SK-N-SH treated with all-trans-retinoic acid at 6 μM for 48 hours (cell line): ENCODE data around the gene HJV.

Source experiments
- ARNTL ChIP-seq: fragments of 450-650 bp; formaldehyde crosslinking; IDR thresholded peaks from 2 replicates; pipeline ENCODE4 v1.5.0; 2020; ENCODE audit warnings: low read depth, mild to moderate bottlenecking, moderate library complexity, borderline replicate concordance
- BACH2 ChIP-seq: fragments of 250-450 bp; sonication (Bioruptor Pico); IDR thresholded peaks from 2 replicates; pipeline ENCODE4 v1.9.0; 2021; ENCODE audit warnings: mild to moderate bottlenecking, borderline replicate concordance
- CSDC2 ChIP-seq: fragments of 250-450 bp; sonication (Bioruptor Pico); IDR thresholded peaks from 2 replicates; pipeline ENCODE4 v1.5.0; 2020; ENCODE audit warnings: mild to moderate bottlenecking, moderate library complexity
- ISL1 ChIP-seq: fragments of 250-450 bp; sonication (Bioruptor Pico); IDR thresholded peaks from 2 replicates; pipeline ENCODE4 v2.1.2; 2022; ENCODE audit warnings: mild to moderate bottlenecking, moderate library complexity
- OSR1 ChIP-seq: fragments of 250-450 bp; sonication (Bioruptor Pico); IDR thresholded peaks from 2 replicates; pipeline ENCODE4 v1.8.0; 2022; ENCODE audit warnings: moderate library complexity, mild to moderate bottlenecking, inconsistent platforms
- PPARA ChIP-seq: fragments of 250-450 bp; sonication (Bioruptor Pico); IDR thresholded peaks from 2 replicates; pipeline ENCODE4 v1.5.0; 2020; ENCODE audit warnings: mild to moderate bottlenecking, borderline replicate concordance
- RARB ChIP-seq: fragments of 250-450 bp; sonication (Bioruptor Pico); IDR thresholded peaks from 2 replicates; pipeline ENCODE4 v1.8.0; 2021; ENCODE audit warnings: mild to moderate bottlenecking, moderate library complexity
- ZFP30 ChIP-seq: fragments of 450-650 bp; formaldehyde crosslinking; IDR thresholded peaks from 2 replicates; pipeline ENCODE4 v1.5.0; 2022; ENCODE audit warnings: mild to moderate bottlenecking, moderate library complexity
- ZNF70 ChIP-seq: fragments of 450-650 bp; formaldehyde crosslinking; IDR thresholded peaks from 2 replicates; pipeline ENCODE4 v1.5.0; 2020; ENCODE audit warnings: mild to moderate bottlenecking, moderate library complexity
- TF ChIP-seq, protein P1 (sequence below): fragments of 250-450 bp; sonication (Bioruptor Pico); IDR thresholded peaks from 2 replicates; pipeline ENCODE4 v1.8.0; 2020; ENCODE audit warnings: mild to moderate bottlenecking, moderate library complexity, borderline replicate concordance
- TF ChIP-seq, protein P2 (sequence below): fragments of 250-450 bp; sonication (Bioruptor Pico); IDR thresholded peaks from 2 replicates; pipeline ENCODE4 v1.5.1; 2020; ENCODE audit warnings: low read depth, mild to moderate bottlenecking, moderate library complexity
- TF ChIP-seq, protein P3 (sequence below): fragments of 250-450 bp; sonication (Bioruptor Pico); IDR thresholded peaks from 2 replicates; pipeline ENCODE4 v1.8.0; 2021; ENCODE audit warnings: low read depth, mild to moderate bottlenecking, moderate library complexity, borderline replicate concordance

DNA sequence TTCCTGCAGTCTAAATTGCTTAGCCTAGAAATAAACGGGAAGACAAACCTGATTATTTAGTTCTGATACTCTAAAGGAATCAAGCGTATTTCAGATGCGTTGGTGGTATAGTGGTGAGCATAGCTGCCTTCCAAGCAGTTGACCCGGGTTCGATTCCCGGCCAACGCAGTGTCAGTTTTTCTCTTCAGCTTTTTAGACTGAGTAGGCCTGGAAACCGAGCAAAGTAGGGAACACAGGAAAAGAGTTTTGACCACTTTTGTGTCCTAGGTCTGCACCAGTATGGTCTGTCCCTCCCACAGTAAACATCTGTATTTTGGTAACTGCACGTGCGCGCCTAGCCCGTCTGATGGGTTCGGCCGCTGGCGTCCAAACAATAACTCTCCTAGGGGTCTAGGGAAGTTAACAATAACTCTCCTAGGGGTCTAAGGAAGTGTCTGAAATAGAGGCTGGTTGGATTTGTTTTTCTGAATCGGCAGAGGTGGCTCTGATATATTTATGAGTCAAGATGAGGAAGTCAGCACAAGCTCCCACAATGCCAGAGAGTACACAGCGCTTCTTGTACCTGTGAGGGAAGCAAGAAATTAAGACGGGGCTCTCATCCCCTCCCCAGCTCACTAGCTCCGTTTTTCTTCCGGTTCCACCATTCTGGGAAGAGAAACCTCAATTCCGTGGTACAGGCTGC, 15.6 kb upstream of the HJV start:
- TF ChIP-seq CSDC2 (CRISPR knock-in tag): no peak
- no peak for TF ChIP-seq PPARA (CRISPR knock-in tag)
- no peak for TF ChIP-seq ARNTL (CRISPR knock-in tag)
- TF ChIP-seq, protein P1, sequence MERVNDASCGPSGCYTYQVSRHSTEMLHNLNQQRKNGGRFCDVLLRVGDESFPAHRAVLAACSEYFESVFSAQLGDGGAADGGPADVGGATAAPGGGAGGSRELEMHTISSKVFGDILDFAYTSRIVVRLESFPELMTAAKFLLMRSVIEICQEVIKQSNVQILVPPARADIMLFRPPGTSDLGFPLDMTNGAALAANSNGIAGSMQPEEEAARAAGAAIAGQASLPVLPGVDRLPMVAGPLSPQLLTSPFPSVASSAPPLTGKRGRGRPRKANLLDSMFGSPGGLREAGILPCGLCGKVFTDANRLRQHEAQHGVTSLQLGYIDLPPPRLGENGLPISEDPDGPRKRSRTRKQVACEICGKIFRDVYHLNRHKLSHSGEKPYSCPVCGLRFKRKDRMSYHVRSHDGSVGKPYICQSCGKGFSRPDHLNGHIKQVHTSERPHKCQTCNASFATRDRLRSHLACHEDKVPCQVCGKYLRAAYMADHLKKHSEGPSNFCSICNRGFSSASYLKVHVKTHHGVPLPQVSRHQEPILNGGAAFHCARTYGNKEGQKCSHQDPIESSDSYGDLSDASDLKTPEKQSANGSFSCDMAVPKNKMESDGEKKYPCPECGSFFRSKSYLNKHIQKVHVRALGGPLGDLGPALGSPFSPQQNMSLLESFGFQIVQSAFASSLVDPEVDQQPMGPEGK (CRISPR knock-in tag): no peak
- TF ChIP-seq RARB (CRISPR knock-in tag): no peak
- no peak for TF ChIP-seq ZFP30 (CRISPR knock-in tag)
- no peak for TF ChIP-seq BACH2
- TF ChIP-seq ISL1: no peak
- TF ChIP-seq ZNF70 (CRISPR knock-in tag): no peak
- TF ChIP-seq, protein P2, sequence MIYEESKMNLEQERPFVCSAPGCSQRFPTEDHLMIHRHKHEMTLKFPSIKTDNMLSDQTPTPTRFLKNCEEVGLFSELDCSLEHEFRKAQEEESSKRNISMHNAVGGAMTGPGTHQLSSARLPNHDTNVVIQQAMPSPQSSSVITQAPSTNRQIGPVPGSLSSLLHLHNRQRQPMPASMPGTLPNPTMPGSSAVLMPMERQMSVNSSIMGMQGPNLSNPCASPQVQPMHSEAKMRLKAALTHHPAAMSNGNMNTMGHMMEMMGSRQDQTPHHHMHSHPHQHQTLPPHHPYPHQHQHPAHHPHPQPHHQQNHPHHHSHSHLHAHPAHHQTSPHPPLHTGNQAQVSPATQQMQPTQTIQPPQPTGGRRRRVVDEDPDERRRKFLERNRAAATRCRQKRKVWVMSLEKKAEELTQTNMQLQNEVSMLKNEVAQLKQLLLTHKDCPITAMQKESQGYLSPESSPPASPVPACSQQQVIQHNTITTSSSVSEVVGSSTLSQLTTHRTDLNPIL (CRISPR knock-in tag): no peak
- TF ChIP-seq, protein P3, sequence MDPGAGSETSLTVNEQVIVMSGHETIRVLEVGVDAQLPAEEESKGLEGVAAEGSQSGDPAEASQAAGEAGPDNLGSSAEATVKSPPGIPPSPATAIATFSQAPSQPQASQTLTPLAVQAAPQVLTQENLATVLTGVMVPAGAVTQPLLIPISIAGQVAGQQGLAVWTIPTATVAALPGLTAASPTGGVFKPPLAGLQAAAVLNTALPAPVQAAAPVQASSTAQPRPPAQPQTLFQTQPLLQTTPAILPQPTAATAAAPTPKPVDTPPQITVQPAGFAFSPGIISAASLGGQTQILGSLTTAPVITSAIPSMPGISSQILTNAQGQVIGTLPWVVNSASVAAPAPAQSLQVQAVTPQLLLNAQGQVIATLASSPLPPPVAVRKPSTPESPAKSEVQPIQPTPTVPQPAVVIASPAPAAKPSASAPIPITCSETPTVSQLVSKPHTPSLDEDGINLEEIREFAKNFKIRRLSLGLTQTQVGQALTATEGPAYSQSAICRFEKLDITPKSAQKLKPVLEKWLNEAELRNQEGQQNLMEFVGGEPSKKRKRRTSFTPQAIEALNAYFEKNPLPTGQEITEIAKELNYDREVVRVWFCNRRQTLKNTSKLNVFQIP (CRISPR knock-in tag): no peak
- TF ChIP-seq OSR1 (CRISPR knock-in tag): no peak
